Measurements from ENCODE around the gene RHEB.

- no peak for TF ChIP-seq CTCF (IDR thresholded peaks at IDR 0.05)
- TF ChIP-seq TCF12 (IDR thresholded peaks at IDR 0.05) = no peak
- TF ChIP-seq SMC3 (IDR thresholded peaks at IDR 0.05; ENCODE audit: low read depth, low read length) = no peak
- TF ChIP-seq REST (IDR thresholded peaks at IDR 0.05; ENCODE audit: low read depth, low read length) = no peak
- no peak for TF ChIP-seq GABPA (IDR thresholded peaks at IDR 0.05; ENCODE audit: low read depth)
These were observed 2.0 kb downstream of the RHEB start for GRCh38 chr7:151517601-151518104.
